ENCODE measurements around the gene SASH1.

SASH1 gene

DNA sequence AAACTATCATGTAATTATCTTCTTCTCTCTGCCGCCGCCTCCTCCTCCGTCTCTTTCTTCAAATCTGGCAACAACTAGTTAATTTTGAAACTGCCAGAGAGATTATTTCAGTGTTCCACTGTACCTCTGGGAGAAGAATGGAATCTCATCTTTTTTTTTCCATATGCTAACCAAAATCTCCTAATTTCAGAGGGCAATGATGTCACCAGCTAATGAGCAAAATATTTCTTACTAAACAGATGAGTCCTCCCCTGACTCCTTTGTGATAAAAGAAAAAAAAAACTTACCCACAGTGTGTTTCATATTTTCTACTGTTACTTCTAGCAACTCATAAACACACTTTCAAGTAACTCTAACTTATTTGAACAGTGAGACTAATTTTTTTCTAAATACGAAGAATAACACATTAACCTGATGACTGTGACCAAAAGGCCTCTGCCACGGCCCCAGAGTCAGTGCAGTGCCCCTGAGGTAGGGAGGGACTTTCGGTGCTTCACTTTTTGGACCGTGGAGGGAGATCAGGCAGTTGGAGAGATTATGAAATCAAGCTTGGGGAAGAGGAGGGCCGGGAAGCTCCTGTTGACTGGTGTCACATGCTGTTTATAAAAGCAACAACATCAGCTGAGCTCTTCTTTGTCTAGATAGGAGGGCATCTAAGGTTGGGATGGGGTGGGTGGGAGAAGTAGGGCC, 159.6 kb downstream of the SASH1 start:
- FAIRE-seq = no peak

- no peak for FAIRE-seq
Measured at GRCh38 chr6:148502773-148503135, 160.1 kb downstream of the SASH1 start.

GRCh38 chr6:148503703-148504102, 161.1 kb downstream of the SASH1 start:
- no peak for FAIRE-seq

DNA sequence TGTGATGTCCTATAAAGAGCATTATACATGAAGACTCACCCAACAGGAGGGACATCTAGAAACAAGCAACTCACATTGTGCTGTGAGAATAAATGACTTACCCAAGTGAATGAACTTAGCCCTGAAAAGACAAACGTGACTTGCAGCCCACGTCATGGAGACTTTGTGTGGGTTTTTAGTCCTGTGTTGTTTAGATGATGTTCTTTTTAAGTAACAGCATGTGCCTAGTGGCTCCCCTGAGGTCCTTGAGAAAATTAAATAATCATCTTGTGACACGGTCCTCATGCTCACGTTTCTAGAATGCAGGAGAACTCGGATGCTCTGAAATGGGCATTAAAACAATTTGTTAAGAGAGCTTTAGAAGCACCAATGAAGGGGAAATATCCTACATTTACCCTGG, 165.1 kb downstream of the SASH1 start:
- no peak for FAIRE-seq

GRCh38 chr6:148508401-148509041, 165.9 kb downstream of the SASH1 start:
- no peak for FAIRE-seq

DNA sequence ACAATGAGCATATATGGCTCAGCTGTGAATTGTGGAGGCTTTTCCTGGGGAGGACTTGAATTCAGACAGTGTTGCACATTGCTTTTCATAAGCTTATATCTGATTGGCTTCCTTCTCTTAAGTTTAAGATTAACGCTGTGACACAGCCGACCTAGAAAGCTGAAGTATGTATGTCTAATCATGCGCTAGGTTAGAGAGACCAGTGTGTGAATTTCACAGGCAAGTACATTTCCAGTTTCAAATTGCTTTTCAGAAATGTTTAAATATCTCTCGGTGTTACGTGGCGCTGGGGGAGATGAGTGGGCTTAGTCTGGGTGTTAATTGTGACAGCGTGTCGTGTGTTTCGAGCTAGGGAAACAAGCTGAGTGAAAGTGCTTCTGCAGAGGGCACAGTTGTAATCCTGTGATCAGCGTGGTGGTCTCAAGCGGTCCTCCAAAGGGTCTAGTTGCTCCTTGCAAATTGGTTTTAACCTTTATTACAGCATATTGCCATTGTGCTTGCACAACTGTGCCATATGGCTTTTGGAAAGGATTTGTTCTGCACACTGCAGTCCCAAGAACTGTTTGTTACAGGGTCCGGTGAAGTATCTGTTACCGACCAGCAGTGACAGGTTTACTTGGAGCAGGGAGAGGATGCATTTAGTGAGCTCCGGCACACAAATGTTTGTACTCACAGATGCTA, 166.6 kb downstream of the SASH1 start:
- no peak for FAIRE-seq

DNA sequence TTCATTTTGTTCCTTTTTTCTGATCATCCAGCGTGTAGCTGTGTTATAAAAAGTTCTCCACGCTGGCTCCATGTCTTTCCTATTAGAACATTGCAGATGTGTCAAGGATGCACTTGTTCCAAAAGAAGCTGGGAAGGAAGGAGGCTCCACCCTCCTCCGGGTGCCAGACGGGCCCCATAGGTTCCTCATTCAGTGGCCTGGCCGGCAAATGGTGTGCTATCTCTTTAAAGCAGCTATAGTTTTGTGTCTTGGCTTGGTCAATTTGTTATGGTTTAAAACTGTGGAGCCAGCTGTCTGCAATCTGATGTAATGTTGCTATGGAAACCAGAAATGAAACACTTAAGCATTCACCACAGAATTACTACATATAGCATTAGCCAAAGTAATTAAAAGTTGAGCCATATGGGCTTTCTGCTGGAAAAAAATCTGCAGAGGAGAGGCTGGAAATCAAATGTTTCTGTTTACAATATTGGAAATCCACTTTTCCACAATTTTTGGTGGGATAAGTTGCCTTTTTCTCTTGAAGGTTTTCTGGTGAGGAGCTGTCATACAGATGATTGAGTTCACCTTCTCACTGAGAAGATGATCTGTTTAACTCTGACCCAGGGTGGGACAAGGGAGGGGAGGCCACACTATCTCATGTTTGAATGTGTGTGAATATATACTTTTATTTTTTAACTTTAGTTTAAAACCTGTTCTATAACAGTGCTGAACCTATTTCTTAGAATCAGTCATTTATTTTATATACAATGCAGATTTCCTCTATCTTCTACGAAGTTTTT, 167.4 kb downstream of the SASH1 start:
- FAIRE-seq = no peak

DNA sequence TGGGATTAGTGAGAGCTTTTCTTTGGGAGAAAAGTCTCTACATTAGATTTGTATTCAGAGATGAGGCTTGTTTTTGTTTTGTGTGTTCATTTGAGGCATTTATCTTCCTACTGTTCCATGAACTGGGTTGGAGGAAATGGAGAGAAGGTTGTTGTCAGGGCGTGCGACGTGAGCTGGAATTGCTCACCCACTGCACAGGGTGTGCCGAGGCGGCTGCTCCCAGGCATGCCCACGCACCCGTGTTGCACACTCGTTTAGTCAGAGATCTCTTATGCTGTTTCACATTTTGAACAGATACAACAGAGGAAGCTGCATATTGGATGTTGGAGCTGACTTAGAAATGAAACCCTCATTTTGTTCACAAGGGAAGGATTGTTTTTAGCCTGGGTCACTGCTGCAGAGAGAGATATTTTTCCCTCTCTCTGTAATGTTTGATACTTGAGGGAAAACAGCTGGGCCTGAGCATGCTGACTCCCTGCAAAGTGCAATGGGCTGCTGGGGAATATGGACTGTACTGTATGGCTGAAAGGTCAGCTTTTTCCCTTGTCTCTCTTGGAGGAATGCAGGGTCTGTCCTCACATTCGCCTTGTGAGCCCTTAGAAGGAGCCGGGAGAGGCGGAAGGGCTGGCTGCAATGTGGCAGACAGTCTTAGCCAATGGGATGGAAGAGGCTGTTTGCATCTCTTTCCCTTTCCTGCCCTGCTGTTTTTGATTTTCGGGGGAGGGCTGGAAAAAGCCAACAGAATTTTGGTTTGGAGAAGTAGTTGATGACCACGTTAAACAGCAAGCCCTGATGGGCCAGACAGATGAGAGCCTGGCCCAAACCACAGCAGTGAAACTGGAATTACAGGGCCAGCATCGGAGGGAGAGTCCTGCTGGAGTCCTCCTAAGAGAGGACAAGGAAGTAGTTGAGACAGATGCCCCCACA, 170.8 kb downstream of the SASH1 start:
- FAIRE-seq = no peak

DNA sequence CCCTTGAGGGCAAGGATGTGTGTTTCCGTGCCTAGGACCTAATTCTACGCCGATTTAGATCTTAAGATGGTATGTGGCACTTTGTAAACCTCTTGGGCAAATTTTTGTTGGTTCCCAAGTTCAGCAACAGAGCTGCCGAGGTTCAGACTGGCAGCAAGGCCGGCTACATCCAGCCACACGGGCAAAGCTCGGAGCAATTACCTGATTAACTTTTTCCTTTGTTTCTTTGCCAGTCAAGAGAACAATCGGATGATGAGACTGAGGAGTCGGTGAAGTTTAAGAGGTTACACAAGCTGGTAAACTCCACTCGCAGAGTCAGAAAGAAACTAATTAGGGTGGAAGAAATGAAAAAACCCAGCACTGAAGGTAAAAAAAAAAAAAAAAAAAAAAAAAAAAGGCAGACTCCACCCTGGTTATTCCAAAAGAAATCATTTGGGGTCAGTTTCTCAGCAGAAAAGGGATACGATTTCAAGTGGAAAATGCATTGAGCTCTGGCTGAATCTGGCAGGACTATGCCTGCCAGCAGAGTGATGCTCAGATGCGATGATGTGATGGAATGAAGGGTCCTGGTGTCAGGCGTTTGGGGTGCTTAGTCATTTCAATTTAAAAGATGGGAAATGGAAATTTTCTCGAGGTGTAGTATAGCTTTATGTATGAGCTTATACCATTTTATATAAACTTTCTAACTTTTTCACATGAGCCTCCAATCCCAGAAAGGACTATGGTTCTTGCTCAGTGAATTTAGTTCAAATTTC, 171.6 kb downstream of the SASH1 start:
- no peak for FAIRE-seq

GRCh38 chr6:148516217-148516616, 173.6 kb downstream of the SASH1 start:
- FAIRE-seq = no peak

DNA sequence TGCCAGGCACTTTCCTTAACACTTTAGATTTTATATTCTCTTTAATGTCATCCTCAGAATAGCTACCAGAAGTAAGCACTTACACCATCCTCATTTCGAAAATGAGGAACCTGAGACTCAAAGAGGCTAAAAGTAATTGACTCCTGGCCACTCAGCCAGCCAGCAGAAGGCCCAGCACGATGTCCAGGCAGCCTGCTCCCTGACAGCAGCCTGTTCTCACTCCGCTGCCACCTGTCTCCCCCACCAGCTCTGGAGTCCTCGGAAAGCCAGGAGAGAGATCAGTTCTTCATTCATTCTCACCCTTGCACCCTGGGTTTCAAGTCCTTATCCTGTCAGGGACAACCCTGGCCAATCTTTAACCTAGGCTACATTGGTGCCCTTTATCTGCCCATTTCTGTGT, 174.0 kb downstream of the SASH1 start:
- no peak for FAIRE-seq

- FAIRE-seq = no peak
Measured at GRCh38 chr6:148517470-148517869, 174.8 kb downstream of the SASH1 start.

GRCh38 chr6:148518511-148519156, 176.0 kb downstream of the SASH1 start:
- no peak for FAIRE-seq

GRCh38 chr6:148520109-148520841, 177.6 kb downstream of the SASH1 start:
- FAIRE-seq = no peak

GRCh38 chr6:148521158-148521557, 178.5 kb downstream of the SASH1 start:
- no peak for FAIRE-seq

DNA sequence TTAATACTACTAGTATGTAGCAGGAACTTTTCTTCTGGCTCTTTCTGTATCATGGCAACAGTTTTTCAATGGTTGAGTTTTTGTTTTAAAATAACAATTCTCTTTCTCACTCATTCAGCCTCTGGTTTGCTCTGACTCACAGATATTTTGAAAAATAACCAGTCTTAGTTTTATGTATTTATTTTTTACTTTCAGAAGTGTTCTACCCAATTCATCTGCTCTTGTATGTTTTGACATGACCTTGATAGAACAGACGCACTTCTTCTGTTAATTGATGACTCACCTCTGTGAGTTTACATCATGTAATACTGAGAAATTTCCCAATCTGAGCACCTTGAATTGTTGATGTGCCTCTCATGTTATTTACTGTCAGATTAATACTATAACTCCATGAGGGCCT, 178.9 kb downstream of the SASH1 start:
- no peak for FAIRE-seq

DNA sequence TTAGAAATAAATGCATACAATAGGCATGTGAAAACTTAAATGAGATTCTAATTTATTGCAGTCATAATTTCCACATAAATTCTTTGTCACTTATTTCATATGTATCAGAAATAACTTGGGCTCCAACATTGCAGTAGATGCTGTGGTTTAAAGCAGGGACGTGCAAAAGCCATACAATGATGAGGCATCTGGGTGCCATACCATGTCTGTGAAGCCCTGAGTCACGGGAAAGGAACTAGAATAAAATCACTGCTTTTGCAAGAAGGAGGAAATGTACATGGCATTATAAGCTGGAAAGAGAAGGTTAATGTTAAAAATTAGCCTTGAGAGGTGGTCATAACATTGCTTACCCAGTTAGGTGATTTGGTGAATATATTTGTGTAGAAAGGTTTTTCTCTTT, 180.4 kb downstream of the SASH1 start:
- FAIRE-seq = no peak

DNA sequence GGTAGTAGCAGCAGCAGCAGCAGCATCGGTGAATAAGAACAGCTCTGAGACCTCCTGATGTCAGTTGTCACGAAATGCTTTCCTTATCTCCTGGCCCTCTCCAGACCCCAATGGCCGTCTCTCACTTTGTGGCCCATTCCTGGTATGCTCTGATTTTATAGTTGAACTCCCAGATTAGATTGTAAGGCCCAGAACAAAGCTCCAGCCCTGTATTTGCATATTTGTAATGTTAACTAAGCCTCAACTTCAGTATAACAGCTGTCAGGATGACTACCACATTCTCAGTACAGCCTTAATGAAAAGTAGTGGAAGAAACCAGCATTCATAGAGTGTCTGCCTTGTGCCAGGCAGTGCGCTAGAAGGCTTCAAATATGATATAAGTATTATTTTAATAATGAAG, 180.9 kb downstream of the SASH1 start:
- no peak for FAIRE-seq

GRCh38 chr6:148524471-148524882, 181.8 kb downstream of the SASH1 start:
- FAIRE-seq = no peak

GRCh38 chr6:148524976-148525375, 182.3 kb downstream of the SASH1 start:
- no peak for FAIRE-seq
